SH-SY5Y (cell line): ENCODE data around the gene TOM1L2.

Experiments used
- GATA2 ChIP-seq: IDR thresholded peaks from 2 replicates; pipeline ENCODE4 v1.6.1; 2011; ENCODE audit warnings: mild to moderate bottlenecking, low read depth, low read length
- GATA3 ChIP-seq: IDR thresholded peaks from 2 replicates; pipeline ENCODE4 v1.6.1; 2011; ENCODE audit warnings: low read depth, mild to moderate bottlenecking, low read length, moderate library complexity

TOM1L2 gene

DNA sequence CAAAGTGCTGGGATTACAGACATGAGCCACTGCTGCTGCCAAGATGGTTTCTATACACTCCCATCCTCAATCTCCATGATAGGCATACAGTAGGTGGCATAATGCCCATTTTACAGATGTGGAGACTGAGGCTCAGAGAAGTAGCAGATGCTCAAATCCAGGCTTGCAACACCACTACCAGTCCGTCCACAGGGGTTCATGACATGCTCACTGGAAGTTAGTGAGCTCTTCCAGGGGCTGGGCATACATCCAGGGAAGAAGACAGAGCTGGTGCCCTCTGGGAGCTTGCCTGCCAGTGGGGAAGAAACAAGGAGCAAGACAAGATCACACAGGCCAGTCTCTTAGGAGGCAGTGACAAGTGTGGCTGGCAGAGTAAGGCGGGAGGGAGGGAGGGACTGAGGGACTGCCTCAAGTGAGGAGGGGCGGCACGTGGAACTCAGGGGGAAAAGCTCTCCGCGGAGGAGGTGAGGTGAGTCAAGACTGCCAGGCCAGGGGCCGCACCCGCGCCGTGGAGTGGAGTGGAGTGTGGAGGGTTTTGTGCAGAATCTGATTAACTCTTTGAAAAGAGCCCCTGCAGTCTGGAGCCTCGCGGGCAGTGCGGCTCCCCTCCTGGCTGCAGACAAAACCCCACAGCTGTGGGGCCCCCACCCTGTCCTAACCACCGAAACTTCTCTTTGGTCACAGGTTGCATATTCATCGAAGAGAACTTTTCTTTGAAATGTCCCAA, 163.3 kb downstream of the TOM1L2 start:
- TF ChIP-seq GATA2 (no peak), GATA3 (no peak)

- TF ChIP-seq GATA2 (no peak), GATA3 (no peak)
Observed at GRCh38 chr17:17807440-17807839, 164.8 kb downstream of the TOM1L2 start.

DNA sequence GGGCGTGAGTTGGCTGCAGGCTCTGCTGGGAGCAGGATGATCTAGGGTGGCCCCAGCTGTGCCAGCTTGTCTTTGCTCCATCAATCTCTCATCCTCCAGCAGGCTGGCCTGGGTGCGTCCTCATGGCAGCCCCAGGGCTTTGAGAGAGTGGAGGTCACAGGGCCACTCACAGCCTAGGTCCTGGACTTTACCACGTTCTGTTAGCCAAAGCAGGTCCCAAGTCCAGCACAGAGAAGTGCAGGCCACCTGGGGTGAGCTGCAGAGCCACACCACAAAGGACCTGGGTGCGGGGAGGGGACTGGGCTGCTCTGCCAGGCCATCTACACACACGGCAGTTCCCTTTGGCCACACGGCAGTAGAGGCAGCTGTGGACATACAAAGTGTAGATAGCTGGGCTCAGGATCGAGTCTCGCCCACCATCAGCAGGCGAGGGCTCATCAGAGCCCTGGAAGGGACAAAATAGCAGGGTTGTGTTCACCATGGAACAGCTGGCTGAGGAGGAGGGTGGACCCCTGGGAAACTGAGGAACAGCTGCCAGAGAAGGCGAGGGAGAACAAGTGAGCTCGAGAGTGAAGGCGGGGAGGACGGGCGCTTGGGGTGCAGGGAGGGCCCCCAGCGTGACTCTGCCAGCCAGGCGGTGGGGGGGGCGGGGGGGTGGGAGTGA, 165.5 kb downstream of the TOM1L2 start:
- TF ChIP-seq GATA2 (no peak), GATA3 (no peak)

- TF ChIP-seq GATA3 (no peak), GATA2 (no peak)
Observed at GRCh38 chr17:17806035-17806434, 166.2 kb downstream of the TOM1L2 start.

DNA sequence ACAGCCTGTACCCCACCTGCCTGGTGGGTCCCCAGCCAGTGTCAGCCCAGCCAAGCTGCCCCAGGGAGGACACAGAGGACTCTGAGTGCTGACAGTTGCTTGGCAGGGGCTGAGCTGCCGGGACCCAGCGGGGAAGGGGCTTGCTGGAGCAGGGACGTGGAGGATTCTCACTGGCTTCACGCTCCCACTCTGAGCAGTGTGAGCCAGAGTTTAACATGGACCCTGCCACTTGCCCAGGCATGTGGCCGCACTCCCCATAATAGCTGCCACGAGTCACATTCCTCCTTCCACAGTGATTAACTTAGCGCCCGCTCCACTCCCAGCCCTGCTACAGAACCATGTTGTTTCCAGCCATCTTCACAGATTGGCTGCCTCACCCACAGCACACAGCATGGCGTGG, 166.6 kb downstream of the TOM1L2 start:
- TF ChIP-seq GATA2 (no peak), GATA3 (no peak)

DNA sequence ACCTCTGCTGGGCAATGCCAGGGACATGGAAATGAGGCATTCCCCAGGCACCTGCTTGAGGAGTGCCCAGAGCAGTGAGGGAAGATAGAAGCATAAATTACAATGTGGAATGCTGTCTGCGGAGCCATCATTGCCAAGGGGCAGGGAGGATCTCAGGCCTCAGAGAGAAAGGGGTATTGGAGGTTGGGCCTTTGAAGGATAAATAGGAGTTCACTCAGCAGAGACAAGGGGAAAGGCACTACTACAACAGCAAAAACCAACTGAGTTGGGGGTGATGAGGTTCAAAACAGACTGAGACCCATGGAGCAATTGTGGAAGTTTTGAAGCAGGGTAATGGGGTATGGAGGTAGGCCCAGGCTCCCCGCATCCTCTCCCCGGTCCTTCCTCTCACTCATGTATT, 168.2 kb downstream of the TOM1L2 start:
- TF ChIP-seq GATA2, result no peak

- TF ChIP-seq GATA2 (no peak), GATA3 (no peak)
Observed at GRCh38 chr17:17801800-17802481, 170.3 kb downstream of the TOM1L2 start.

DNA sequence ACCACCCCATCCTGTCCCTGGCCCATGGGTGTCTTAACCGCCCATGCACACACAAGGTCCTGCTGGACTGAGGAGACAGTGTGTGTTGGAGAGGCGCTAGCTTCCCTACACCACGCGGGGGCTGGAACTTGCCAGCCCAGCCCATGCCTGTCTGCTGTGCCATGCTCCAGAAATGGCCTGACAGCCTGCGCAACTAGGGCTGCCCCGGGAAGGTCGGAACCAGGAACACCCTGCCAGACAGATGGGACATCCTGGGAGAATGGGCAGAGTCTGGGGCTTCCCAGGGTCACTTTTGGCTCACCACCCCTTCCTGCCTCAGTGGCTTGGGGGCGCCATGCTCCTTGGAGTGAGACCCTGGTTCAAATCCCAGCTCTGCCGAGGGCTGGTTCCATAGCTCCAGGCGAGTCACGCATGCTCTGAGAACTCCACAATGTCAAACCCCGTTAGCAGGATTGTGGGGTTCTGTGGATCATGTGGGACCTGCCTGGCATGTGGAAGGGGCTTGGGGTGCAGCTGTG, 171.6 kb downstream of the TOM1L2 start:
- TF ChIP-seq GATA2, result no peak
- no peak for TF ChIP-seq GATA3

DNA sequence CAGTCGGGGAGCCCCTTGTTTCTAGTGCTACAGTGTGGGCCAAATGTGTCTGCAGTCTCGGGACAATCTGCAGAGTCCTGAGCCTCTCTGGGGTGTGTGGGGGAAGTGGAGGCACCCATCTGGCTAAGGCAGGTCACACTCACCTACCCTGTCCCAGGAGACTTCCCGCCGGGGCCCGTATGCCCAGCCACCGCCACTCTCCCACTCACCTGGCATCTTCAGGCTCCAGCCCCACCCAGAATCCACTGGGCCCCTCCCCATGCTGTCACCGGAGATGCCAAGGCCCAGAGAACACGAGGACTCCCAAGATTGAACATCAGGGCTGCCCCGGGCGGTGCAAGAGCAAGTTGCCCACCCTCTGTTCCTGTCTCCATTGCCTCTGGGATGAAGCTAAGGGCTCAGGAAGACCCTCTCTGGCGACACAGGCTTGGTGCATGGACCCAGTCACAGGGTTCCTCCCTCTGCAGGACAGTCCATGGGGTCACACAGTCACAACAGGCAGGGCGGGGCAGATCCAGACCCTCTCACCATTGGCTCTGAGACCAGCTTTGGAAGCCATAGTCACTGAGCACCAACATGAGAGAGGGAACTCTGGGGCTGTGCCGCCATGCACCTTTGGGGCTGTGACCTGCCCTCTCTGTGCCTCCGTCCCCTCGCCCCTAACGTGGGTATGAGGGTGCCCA, 173.5 kb downstream of the TOM1L2 start:
- TF ChIP-seq GATA3, result no peak

GRCh38 chr17:17798010-17798556, 174.1 kb downstream of the TOM1L2 start:
- TF ChIP-seq GATA2, result no peak
- TF ChIP-seq GATA3, result no peak

- TF ChIP-seq GATA2, result no peak
- TF ChIP-seq GATA3, result no peak
Observed at GRCh38 chr17:17797119-17797809, 174.9 kb downstream of the TOM1L2 start.

DNA sequence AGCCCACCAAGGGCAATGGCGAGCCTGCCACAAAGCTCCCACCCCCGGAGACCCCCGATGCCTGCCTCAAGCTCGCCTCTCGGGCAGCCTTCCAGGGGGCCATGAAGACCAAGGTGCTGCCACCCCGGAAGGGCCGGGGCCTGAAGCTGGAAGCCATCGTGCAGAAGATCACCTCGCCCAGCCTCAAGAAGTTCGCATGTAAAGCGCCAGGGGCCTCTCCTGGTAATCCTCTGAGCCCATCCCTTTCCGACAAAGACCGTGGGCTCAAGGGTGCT, 175.5 kb downstream of the TOM1L2 start:
- TF ChIP-seq GATA2, result no peak
- no peak for TF ChIP-seq GATA3

DNA sequence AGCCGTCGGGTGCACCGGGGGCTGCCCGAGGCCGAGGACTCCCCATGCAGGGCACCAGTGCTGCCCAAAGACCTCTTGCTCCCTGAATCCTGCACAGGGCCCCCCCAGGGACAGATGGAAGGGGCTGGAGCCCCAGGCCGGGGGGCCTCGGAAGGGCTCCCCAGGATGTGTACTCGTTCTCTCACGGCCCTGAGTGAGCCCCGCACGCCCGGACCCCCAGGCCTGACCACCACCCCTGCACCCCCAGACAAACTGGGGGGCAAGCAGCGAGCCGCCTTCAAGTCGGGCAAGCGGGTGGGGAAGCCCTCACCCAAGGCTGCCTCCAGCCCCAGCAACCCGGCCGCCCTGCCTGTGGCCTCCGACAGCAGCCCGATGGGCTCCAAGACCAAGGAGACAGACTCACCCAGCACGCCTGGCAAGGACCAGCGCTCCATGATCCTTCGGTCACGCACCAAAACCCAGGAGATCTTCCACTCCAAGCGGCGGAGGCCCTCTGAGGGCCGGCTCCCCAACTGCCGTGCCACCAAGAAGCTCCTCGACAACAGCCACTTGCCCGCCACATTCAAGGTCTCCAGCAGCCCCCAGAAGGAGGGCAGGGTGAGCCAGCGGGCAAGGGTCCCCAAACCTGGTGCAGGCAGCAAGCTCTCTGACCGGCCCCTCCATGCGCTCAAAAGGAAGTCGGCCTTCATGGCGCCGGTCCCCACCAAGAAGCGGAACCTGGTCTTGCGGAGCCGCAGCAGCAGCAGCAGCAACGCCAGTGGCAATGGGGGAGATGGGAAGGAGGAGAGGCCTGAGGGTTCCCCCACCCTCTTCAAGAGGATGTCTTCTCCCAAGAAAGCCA, 176.0 kb downstream of the TOM1L2 start:
- TF ChIP-seq GATA2, result no peak
- TF ChIP-seq GATA3, result no peak
